GM12875 (cell line): Measurements from ENCODE around the gene KCNG4.

ENCODE experiments used
- H3K4me3 ChIP-seq: one replicate; pipeline ENCODE4 v1.5.1; 2011; ENCODE audit warnings: low read depth, low read length, control low read depth
- TF ChIP-seq, protein P1 (sequence below): IDR thresholded peaks from 2 replicates; pipeline ENCODE4 v1.5.1; 2011; ENCODE audit warnings: low read depth, mild to moderate bottlenecking, control low read depth, inconsistent platforms, low read length, moderate library complexity, borderline replicate concordance; ENCODE audit not compliant: insufficient read depth

Gene KCNG4

GRCh38 chr16:84195201-84196093, 44.4 kb downstream of the KCNG4 start:
- H3K4me3 ChIP-seq: no peak overlapping the region

DNA sequence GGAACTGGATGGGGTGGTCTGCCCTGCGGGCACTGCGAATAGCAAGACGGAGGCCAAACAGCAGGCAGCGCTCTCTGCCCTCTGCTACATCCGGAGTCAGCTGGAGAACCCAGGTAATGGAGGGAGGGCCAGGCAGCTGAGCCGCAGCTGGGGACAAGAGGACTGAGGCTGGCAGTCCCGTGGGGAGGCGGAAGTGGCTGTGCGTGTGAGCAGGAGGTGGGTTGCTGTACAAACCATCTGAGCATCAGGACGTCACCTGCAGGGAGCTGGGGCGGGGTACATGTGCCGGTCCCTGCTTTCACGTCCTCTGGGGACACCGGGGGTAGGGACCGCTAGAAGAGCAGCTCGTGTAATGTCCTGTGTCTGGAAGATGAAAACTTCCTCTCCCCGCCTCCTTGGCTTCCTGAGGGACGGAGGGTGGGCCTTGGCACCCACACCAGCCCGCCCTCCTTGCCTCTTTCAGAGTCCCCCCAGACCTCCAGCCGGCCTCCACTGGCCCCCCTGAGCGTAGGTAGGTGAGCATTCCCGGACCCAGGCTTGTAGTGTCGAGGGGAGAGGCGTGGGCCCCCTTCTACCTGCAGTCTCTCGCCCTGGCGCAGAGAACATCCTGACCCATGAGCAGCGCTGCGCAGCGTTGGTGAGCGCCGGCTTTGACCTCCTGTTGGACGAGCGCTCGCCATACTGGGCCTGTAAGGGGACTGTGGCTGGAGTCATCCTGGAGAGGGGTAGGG, 45.2 kb downstream of the KCNG4 start:
- no peak overlapping the region for H3K4me3 ChIP-seq
- TF ChIP-seq, protein P1, sequence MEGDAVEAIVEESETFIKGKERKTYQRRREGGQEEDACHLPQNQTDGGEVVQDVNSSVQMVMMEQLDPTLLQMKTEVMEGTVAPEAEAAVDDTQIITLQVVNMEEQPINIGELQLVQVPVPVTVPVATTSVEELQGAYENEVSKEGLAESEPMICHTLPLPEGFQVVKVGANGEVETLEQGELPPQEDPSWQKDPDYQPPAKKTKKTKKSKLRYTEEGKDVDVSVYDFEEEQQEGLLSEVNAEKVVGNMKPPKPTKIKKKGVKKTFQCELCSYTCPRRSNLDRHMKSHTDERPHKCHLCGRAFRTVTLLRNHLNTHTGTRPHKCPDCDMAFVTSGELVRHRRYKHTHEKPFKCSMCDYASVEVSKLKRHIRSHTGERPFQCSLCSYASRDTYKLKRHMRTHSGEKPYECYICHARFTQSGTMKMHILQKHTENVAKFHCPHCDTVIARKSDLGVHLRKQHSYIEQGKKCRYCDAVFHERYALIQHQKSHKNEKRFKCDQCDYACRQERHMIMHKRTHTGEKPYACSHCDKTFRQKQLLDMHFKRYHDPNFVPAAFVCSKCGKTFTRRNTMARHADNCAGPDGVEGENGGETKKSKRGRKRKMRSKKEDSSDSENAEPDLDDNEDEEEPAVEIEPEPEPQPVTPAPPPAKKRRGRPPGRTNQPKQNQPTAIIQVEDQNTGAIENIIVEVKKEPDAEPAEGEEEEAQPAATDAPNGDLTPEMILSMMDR: no peak

More at GRCh38 chr16:84195201-84196093, 44.4 kb downstream of the KCNG4 start:
- TF ChIP-seq, protein P1: no peak

GRCh38 chr16:84194018-84194417, 45.8 kb downstream of the KCNG4 start:
- TF ChIP-seq, protein P1: no peak
- H3K4me3 ChIP-seq: no peak overlapping the region

- no peak overlapping the region for H3K4me3 ChIP-seq
- TF ChIP-seq, protein P1: no peak
These were observed 46.3 kb downstream of the KCNG4 start for GRCh38 chr16:84193480-84193879.

- no peak overlapping the region for H3K4me3 ChIP-seq
- TF ChIP-seq, protein P1: no peak
These were observed 48.3 kb downstream of the KCNG4 start for GRCh38 chr16:84191466-84191865.

DNA sequence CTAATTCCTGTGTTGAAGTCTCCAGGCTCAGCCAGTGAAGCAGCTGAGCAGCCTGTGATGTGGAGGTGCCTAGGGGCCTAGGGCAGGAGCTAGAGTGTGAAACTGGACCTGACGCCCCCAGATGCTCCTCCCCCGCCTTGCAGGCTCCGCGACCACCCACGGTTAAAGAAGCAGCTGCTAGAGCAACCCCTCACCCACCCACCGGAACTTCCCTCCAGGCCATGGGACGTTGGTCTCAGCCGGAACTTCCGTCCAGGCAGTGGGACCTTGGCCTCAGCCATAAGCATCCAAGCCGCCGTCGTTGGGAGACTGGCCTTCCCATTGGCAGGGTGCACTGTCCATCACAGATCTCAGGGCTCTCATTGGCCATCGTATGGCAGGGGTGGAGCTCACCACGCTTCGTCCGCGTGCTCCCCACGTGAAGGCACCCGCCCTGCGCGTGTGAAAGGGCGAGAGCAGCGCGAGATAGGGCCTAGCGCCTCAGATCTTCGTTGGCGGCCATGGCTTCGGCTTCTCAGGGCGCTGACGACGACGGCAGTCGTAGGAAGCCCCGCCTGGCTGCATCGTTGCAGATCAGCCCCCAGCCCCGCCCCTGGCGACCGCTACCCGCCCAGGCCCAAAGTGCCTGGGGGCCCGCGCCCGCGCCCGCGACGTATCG, 49.0 kb downstream of the KCNG4 start, which contains the start of gene ADAD2:
TSS of gene ADAD2 (plus strand) at position 427 of the 658 bp plus-strand sequence. CDS start at position 501, 74 bp downstream.
- H3K4me3 ChIP-seq: no peak within 1 kb of the TSS
- TF ChIP-seq, protein P1: no peak
